SHP77 (cell line): ENCODE measurements around the gene FANCD2.
"Not testable (repeated sequence)": the region's sequence is repeated elsewhere in the genome, so short reads cannot be mapped to it uniquely, and the experiment has no call there.

Experiments used
- DNase-seq, 2 experiments: peaks; one replicate each; lab custom pipeline; 2025; lab: John Stamatoyannopoulos, UW

Gene FANCD2

GRCh38 chr3:10015461-10015904 lies 10.8 kb upstream of the FANCD2 start:
- DNase-seq: no peak

DNA sequence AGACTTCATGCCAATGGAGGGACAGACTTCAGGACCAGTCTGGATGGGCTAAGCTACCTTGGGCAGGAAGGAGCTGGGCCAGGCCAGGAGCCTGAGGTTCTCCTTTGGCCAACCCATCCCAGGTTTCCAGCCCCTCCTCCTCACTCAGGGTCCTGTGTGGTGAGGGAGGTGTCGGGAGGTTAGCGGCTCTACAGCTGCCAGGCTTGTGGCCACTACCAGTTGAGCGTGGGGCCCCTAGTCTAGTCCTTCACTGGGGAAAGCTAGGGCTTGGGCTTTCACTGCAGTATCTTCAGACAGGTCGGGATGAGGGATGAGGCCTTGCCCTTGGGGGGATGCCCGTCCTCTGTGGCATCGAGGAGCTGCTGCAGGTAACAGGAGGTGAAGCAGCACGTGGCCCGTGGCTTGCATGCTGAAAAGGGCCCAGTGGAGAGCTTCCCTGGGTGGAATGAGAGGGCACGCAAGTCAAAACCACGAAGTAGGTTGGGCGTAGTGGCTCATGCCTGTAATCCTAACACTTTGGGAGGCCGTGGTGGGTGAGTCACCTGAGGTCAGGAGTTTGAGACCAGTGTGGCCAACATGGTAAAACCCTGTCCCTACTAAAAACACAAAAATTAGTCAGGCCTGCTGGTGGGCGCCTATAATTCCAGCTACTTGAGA lies 8.5 kb upstream of the FANCD2 start:
- DNase-seq: no peak

DNA sequence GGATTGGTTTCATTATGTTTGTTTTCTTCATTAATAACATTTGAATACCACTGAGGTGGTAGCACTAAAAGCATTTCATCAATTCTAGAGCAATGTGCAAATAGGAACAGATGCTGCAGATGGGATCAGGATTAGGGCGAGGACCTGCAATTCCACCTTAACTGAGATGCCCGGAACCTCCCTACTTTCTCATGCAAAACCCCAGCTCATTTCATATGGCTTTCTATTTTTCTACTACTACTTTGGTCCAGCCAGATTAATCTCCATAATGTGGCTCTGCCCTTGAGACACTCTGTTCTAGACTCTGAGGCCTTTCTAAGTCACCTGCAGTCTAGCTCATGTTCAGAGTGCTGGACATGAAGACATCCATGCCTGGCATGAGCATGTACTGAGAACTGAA lies 7.4 kb upstream of the FANCD2 start:
- DNase-seq: not testable (repeated sequence)

GRCh38 chr3:10019326-10019725 lies 6.9 kb upstream of the FANCD2 start:
- no peak for DNase-seq

- DNase-seq: no peak
Observed at GRCh38 chr3:10021856-10022775, 4.1 kb upstream of the FANCD2 start.

DNA sequence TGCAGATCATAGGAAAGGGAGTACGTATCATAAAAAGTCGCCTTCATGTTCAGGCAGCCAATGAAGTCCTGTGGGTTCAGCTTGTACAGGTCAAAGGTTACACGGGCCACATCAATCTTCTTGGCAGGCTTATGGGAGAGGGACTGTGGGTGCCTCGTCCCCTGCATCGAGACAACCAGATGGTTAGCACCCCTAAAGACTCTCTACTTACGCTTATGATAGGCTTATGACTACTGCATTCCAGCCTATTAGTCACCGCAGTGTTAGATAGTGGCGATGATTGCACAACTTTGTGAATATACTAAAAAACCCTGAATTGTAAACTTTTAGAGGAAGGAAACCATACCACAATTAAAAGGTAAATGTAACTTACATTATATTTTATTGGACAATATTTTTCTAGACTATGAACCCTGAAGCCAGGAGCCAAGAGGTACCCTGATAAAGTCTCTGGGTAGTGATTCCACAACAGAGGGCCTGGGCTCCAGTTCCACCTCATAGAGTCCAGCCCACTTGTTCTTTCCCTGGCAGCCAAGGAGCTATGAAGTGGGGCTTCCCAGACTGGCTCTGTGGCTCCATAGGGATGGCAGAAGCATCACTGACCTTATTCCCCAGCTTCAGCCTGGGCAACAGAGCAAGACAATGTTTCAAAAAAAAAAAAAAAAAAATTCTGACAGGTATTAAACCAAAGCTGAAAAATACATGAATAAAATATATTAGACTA lies 2.5 kb upstream of the FANCD2 start:
- DNase-seq: no peak

DNA sequence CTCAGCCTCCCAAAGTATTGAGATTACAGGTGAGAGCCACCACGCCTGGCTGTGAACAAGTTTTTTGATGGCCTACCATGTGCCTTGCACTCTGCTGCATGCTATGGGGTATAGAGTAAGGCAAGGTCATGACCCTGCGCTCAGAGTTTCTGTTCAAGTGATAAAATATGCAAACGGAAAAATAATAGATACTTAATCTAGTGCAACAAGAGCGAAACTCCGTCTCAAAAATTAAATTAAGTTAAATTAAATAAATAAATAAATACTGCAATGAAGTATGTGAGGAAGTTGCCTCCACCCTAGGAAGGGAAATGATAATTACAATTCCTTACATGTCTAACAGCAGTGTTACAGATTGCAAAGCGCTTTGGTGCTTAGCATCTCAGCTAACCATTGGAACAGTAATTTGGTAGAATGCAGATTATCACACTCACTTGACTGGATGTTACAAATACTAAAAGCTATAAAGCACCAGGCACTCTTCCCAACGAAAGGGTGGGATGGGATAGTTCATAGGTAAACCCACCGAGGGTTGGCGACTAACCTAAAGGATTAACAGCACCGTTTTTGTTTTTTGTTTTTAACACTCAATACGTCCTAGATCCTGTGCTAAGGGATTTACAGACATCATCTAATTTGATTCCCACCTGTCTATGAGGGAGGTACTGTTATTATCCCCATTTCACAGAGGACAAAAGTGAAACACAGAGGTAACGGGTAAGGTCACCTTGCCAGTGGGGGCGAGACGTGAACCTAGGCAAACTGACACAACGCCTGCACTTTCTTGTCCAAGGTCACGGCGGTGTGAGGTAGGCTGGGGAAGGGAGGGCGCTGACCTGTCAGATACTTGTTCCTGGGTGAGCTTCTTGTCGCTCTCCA lies 793 bp upstream of the FANCD2 start:
- DNase-seq: no peak

DNA sequence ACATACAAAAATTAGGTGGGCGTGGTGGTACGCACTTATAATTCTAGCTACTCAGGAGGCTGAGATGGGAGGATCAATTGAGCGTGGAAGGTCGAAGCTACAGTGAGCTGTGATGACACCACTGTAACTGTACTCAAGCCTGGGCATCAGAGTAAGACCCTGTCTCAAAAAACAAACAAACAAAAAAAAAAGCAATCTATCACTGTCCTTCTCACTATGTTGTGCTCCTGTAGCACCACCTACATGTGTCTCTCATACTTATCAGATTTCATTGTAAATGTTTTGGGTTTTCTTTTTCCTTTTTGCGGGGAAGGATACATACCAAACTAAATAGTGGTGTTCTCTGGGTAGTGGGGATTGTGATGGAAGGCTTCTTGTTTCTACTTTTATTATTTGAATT lies 14.8 kb downstream of the FANCD2 start:
- DNase-seq: no peak

GRCh38 chr3:10047876-10048275 lies 21.6 kb downstream of the FANCD2 start:
- DNase-seq: no peak

DNA sequence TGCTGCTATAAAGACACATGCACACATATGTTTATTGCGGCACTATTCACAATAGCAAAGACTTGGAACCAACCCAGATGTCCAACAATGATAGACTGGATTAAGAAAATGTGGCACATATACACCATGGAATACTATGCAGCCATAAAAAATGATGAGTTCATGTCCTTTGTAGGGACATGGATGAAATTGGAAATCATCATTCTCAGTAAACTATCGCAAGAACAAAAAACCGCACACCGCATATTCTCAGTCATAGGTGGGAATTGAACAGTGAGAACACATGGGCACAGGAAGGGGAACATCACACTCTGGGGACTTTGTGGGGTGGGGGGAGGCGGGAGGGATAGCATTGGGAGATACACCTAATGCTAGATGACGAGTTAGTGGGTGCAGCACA lies 26.8 kb downstream of the FANCD2 start:
- not testable (repeated sequence) for DNase-seq

DNA sequence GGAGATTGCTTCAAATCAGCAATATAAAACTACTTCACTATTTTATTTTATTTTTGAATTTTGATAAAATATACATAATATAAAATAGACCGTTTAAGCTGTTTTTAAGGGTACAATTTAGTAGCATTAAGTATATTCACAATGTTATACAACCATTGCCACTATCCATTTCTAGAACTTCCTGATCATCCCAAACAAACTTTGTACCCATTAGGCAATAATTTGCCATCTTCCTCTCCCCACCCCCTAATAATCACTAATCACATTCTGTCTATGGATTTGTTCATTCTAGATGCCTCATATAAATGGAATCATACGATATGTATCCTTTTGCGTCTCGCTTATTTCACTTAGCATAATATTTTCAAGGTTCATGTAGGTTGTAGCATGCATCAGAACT lies 28.9 kb downstream of the FANCD2 start:
- DNase-seq: no peak

DNA sequence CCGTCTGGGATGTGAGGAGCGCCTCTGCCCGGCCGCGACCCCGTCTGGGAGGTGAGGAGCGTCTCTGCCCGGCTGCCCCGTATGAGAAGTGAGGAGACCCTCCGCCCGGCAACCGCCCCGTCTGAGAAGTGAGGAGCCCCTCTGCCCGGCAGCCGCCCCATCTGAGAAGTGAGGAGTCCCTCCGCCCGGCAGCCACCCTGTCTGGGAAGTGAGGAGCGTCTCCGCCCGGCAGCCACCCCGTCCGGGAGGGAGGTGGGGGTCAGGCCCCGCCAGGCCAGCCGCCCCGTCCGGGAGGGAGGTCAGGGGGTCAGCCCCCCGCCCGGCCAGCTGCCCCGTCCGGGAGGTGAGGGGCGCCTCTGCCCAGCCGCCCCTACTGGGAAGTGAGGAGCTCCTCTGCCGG lies 43.8 kb downstream of the FANCD2 start:
- DNase-seq: not testable (repeated sequence)

DNA sequence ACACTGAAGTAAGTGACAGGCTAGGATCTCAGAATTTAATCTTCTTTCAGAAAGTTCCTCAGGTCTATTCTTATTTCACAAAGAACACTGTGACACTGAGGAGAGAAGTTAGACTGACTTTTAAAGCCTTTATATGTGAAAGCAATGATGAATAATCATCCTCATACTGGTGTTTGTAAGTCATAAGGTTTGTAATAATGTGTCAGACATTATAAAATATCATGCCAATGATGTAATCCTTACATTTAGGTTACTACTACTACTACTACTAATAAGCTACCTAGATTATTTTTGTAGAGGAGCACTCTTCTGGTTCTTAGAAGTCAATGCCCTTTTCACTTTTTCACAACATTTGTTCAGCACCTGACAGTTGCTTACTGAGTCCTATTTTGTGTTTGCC lies 48.4 kb downstream of the FANCD2 start:
- DNase-seq: no peak

DNA sequence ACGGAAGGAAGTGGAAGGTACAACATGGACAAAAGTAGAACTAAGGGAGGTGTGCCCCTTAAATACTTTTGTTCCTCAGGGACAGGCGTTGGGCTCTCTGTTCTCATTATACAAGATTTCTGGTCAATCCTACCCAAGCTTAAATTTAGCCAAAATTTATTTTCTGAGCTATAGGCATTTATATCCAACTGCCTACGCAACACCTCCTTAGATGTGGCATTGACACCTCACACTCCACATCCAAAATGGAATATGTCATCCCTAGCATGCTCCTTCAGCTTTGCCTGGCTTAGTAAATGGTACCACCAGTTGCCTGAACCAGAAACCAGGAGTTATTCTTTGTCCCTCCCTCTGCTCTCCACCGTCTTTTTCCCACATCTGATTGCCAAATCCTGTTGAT lies 55.6 kb downstream of the FANCD2 start:
- no peak for DNase-seq

DNA sequence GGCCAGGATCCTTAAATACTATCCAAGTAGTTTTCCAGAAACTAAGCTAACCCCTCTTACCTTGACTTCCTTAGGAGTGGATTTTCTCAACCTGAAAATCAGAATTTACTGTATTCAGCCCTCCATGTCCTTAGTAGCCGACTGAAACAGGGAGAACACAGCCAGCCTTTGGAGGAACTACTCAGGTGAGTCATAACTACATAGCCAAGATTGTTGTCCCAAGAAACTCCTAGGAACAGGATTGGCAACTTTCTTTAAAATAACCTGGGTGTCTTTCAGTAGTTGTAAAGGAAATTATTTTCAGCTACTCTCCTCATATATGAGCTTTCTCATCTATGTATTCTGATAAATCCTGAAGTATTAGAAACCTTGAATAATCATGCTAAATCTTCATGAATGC lies 59.5 kb downstream of the FANCD2 start:
- no peak for DNase-seq

DNA sequence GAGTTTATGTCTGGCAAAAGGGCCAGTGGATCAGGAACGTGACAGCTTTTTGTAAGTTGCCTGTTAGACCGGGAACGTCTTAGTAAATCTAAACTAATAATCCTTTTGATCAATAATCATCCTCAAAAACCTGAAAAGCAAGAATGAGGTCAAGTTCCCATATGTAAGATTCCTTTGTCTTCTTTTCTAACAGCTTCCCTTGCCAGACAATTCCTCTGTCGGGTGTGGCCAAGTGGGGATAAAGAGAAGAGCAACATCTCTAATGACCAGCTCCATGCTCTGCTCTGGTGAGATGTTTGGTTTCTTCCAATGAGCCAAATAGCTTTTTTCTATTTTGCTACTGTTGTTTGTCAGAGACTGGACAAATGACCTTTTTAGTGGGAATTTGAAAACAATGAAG lies 62.0 kb downstream of the FANCD2 start:
- no peak for DNase-seq

- no peak for DNase-seq
Observed at GRCh38 chr3:10090179-10090578, 63.9 kb downstream of the FANCD2 start.

DNA sequence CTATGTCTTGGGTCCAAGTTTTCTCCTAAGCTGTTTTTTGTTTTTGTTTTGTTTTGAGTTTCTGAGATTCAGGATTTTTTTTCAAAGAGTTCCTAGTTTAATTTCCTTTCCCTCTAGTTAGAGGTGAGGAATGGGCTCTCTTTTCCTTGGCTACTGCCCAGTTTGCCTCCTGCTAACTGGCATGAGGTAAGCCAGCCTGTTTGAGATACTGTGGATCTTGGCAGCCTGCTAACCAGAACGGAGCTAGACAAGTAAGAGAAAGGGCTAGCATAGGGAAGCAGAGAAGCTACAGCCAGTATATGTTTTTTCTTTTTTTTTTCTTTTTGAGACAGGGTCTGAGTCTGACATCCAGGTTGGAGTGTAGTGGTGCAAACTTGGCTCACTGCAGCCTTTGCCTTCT lies 64.5 kb downstream of the FANCD2 start:
- not testable (repeated sequence) for DNase-seq

DNA sequence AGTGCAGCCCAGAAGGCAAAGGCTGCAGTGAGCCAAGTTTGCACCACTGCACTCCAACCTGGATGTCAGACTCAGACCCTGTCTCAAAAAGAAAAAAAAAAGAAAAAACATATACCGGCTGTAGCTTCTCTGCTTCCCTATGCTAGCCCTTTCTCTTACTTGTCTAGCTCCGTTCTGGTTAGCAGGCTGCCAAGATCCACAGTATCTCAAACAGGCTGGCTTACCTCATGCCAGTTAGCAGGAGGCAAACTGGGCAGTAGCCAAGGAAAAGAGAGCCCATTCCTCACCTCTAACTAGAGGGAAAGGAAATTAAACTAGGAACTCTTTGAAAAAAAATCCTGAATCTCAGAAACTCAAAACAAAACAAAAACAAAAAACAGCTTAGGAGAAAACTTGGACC lies 65.2 kb downstream of the FANCD2 start:
- DNase-seq: not testable (repeated sequence)

- no peak for DNase-seq
Observed at GRCh38 chr3:10093678-10094077, 67.4 kb downstream of the FANCD2 start.

DNA sequence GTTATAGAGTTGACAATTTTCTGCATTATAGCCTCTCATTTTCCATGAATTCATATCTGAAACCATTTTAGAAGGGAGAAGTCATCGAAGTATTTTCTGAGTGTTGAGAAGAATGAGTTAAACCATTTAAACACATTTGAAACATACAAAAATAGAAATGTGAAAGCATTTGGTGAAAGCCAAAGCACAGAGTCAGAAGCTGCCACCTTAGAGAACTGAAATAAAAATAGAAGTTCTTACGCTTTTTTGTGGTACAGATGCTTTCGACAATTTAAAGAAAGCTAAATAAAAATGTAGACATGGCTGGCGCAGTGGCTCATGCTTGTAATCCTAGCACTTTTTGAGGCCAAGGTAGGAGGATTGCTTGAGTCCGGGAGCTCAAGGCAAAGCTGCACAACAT lies 72.8 kb downstream of the FANCD2 start:
- DNase-seq: no peak

GRCh38 chr3:10106919-10107318 lies 80.7 kb downstream of the FANCD2 start:
- no peak for DNase-seq
